ENCODE data around the gene ARHGAP26.

The ARHGAP26 gene

DNA sequence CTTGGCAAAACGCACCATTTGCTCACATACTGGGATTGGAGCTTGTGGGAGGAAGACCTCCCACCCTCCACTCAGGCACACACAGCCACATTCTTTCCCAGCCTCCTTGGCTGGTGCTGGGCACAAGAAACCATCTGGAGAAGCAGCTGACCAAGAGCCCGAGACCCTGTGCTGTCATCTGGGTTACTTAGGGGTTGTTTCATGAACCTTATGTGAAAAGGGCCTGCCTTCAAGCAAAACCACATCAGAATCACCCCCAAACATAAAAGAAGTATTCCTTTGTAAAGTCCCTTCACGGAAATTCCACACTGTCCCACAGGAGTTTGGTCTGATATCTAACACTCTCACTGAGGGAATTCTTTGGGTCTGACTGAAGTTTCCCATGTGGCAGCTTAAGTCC is 461.2 kb downstream of the ARHGAP26 start:
- Histone ChIP-seq H3K4me1 (ENCODE audit: control insufficient read depth, insufficient read depth, low read depth, low read length) (peaks cover 17% of the 10 kb centered on the region), H2BK12ac (ENCODE audit: low read length in 2 of 2) (peak overlapping the region; percentile 11 to 90), H2AFZ (ENCODE audit: low read depth, low read length) (no peak overlapping the region), H2AK5ac (ENCODE audit: low read length, severe bottlenecking) (no peak overlapping the region), H3K18ac (ENCODE audit: low read depth in 1 of 2, low read length in 2 of 2) (no peak overlapping the region), H3K36me3 (ENCODE audit: control insufficient read depth in 1 of 2, insufficient read depth in 2 of 2, low read depth in 1 of 2, low read length in 2 of 2) (no peaks in the 10 kb centered on the region), H3K27ac (ENCODE audit: low read length, poor library complexity, severe bottlenecking) (no peak overlapping the region), H2BK120ac (ENCODE audit: low read depth, low read length) (no peak overlapping the region), H3K4ac (ENCODE audit: low read depth in 1 of 2, low read length in 2 of 2) (no peak overlapping the region), H2BK15ac (ENCODE audit: low read depth, poor library complexity, severe bottlenecking) (no peak overlapping the region), H3K27me3 (ENCODE audit: control insufficient read depth in 1 of 2, insufficient read depth in 1 of 2, low read length in 2 of 2) (no peaks in the 10 kb centered on the region), H3K4me3 (ENCODE audit: insufficient read depth in 1 of 2, low read depth in 1 of 2, low read length in 2 of 2) (no peak overlapping the region), H4K91ac (ENCODE audit: low read length) (no peak overlapping the region), H2BK5ac (ENCODE audit: low read depth, low read length, poor library complexity, severe bottlenecking) (no peak overlapping the region), H3K23ac (ENCODE audit: low read length in 2 of 2) (no peak overlapping the region), H3K4me2 (ENCODE audit: low read length, poor library complexity, severe bottlenecking) (no peak overlapping the region), H4K8ac (ENCODE audit: low read length) (no peak overlapping the region), H3K9ac (ENCODE audit: low read length) (no peak overlapping the region), H3K14ac (ENCODE audit: low read length in 2 of 2) (no peak overlapping the region), H3K9me3 (ENCODE audit: control insufficient read depth, low read length) (no peaks in the 10 kb centered on the region), H3K79me1 (replicated peaks; ENCODE audit: low read length, poor library complexity, severe bottlenecking) (no peaks in the 10 kb centered on the region)
- DNase-seq = no peak
- WGBS = 70% methylated on average over 3 of the region's 3 CpGs

- Histone ChIP-seq H3K36me3 (ENCODE audit: control insufficient read depth in 1 of 2, insufficient read depth in 2 of 2, low read depth in 1 of 2, low read length in 2 of 2) (no peaks in the 10 kb centered on the region), H3K4ac (ENCODE audit: low read depth in 1 of 2, low read length in 2 of 2) (no peak overlapping the region), H3K23ac (ENCODE audit: low read length in 2 of 2) (no peak overlapping the region), H3K4me2 (ENCODE audit: low read length, poor library complexity, severe bottlenecking) (no peak overlapping the region), H4K8ac (ENCODE audit: low read length) (no peak overlapping the region), H3K79me1 (replicated peaks; ENCODE audit: low read length, poor library complexity, severe bottlenecking) (no peaks in the 10 kb centered on the region), H3K9ac (ENCODE audit: low read length) (no peak overlapping the region), H2BK5ac (ENCODE audit: low read depth, low read length, poor library complexity, severe bottlenecking) (no peak overlapping the region), H3K18ac (ENCODE audit: low read depth in 1 of 2, low read length in 2 of 2) (no peak overlapping the region), H3K14ac (ENCODE audit: low read length in 2 of 2) (no peak overlapping the region), H3K4me3 (ENCODE audit: insufficient read depth in 1 of 2, low read depth in 1 of 2, low read length in 2 of 2) (no peak overlapping the region), H3K27ac (ENCODE audit: low read length, poor library complexity, severe bottlenecking) (no peak overlapping the region), H2AK5ac (ENCODE audit: low read length, severe bottlenecking) (no peak overlapping the region), H4K91ac (ENCODE audit: low read length) (no peak overlapping the region), H2BK15ac (ENCODE audit: low read depth, poor library complexity, severe bottlenecking) (no peak overlapping the region), H3K9me3 (ENCODE audit: control insufficient read depth, low read length) (no peaks in the 10 kb centered on the region), H2AFZ (ENCODE audit: low read depth, low read length) (no peak overlapping the region), H2BK120ac (ENCODE audit: low read depth, low read length) (no peak overlapping the region), H3K27me3 (ENCODE audit: control insufficient read depth in 1 of 2, insufficient read depth in 1 of 2, low read length in 2 of 2) (no peaks in the 10 kb centered on the region), H2BK12ac (ENCODE audit: low read length in 2 of 2) (peak overlapping the region; percentile 2 to 61), H3K4me1 (ENCODE audit: control insufficient read depth, insufficient read depth, low read depth, low read length) (peaks cover 17% of the 10 kb centered on the region)
- WGBS = 97% methylated on average over 3 of the region's 7 CpGs
- no peak for DNase-seq
These were observed 462.0 kb downstream of the ARHGAP26 start for GRCh38 chr5:143231973-143232812.

GRCh38 chr5:143233031-143233430 is 462.9 kb downstream of the ARHGAP26 start:
- Histone ChIP-seq H3K36me3 (ENCODE audit: control insufficient read depth in 1 of 2, insufficient read depth in 2 of 2, low read depth in 1 of 2, low read length in 2 of 2) (no peaks in the 10 kb centered on the region), H2AFZ (ENCODE audit: low read depth, low read length) (no peak overlapping the region), H2BK5ac (ENCODE audit: low read depth, low read length, poor library complexity, severe bottlenecking) (no peak overlapping the region), H3K79me1 (replicated peaks; ENCODE audit: low read length, poor library complexity, severe bottlenecking) (no peaks in the 10 kb centered on the region), H3K9ac (ENCODE audit: low read length) (no peak overlapping the region), H2AK5ac (ENCODE audit: low read length, severe bottlenecking) (no peak overlapping the region), H2BK15ac (ENCODE audit: low read depth, poor library complexity, severe bottlenecking) (no peak overlapping the region), H3K23ac (ENCODE audit: low read length in 2 of 2) (no peak overlapping the region), H4K91ac (ENCODE audit: low read length) (no peak overlapping the region), H3K4me2 (ENCODE audit: low read length, poor library complexity, severe bottlenecking) (no peak overlapping the region), H3K4me1 (ENCODE audit: control insufficient read depth, insufficient read depth, low read depth, low read length) (peaks cover 17% of the 10 kb centered on the region), H3K4me3 (ENCODE audit: insufficient read depth in 1 of 2, low read depth in 1 of 2, low read length in 2 of 2) (no peak overlapping the region), H2BK12ac (ENCODE audit: low read length in 2 of 2) (peak overlapping the region in 1 of 2 experiments; percentile 76), H3K27me3 (ENCODE audit: control insufficient read depth in 1 of 2, insufficient read depth in 1 of 2, low read length in 2 of 2) (no peaks in the 10 kb centered on the region), H4K8ac (ENCODE audit: low read length) (no peak overlapping the region), H3K14ac (ENCODE audit: low read length in 2 of 2) (peak overlapping the region in 1 of 2 experiments; percentile 45), H3K18ac (ENCODE audit: low read depth in 1 of 2, low read length in 2 of 2) (no peak overlapping the region), H3K27ac (ENCODE audit: low read length, poor library complexity, severe bottlenecking) (no peak overlapping the region), H3K4ac (ENCODE audit: low read depth in 1 of 2, low read length in 2 of 2) (no peak overlapping the region), H3K9me3 (ENCODE audit: control insufficient read depth, low read length) (no peaks in the 10 kb centered on the region), H2BK120ac (ENCODE audit: low read depth, low read length) (no peak overlapping the region)
- WGBS = 98% methylated on average over 2 of the region's 2 CpGs
- DNase-seq = no peak

DNA sequence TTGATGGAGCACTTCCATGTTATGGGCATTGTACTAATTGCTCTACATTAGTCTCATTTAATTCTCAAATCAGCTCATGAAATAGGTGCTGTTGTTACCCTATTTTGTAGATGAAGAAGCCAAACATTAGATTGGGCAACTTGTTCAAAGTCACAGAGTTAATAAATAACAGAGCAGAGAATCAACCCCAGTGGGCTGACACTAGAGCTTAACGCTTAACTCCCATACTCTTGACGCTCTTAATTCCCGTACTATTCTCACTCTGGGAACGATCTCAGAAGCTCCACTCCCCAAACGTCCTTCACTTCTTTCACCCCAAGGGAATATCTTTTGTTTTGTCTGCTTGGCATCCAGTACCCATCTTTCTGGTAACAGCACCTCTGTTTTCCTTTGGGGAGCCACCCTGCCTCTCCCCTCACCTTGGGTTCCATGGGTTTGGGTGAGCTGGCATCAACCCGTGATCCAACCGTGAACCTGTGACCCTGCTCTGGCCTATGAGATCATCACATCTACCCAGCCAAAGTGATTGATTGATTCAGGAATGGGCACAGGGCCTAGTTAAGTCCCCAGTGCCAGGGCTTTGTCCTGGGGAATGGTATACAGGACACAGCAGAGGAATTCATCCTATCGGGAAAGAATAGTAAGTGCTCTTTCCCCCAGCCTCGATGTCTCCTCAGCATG is 464.1 kb downstream of the ARHGAP26 start:
- Histone ChIP-seq H2BK15ac (ENCODE audit: low read depth, poor library complexity, severe bottlenecking) (no peak overlapping the region), H2AFZ (ENCODE audit: low read depth, low read length) (no peak overlapping the region), H3K9me3 (ENCODE audit: control insufficient read depth, low read length) (no peaks in the 10 kb centered on the region), H3K27ac (ENCODE audit: low read length, poor library complexity, severe bottlenecking) (no peak overlapping the region), H3K4me3 (ENCODE audit: insufficient read depth in 1 of 2, low read depth in 1 of 2, low read length in 2 of 2) (no peak overlapping the region), H3K27me3 (ENCODE audit: control insufficient read depth in 1 of 2, insufficient read depth in 1 of 2, low read length in 2 of 2) (no peaks in the 10 kb centered on the region), H3K79me1 (replicated peaks; ENCODE audit: low read length, poor library complexity, severe bottlenecking) (no peaks in the 10 kb centered on the region), H2BK120ac (ENCODE audit: low read depth, low read length) (no peak overlapping the region), H2BK12ac (ENCODE audit: low read length in 2 of 2) (no peak overlapping the region), H3K4me1 (ENCODE audit: control insufficient read depth, insufficient read depth, low read depth, low read length) (peaks cover 17% of the 10 kb centered on the region), H3K23ac (ENCODE audit: low read length in 2 of 2) (no peak overlapping the region), H3K18ac (ENCODE audit: low read depth in 1 of 2, low read length in 2 of 2) (peak overlapping the region in 1 of 2 experiments; percentile 41), H2AK5ac (ENCODE audit: low read length, severe bottlenecking) (peak overlapping the region; percentile 61), H2BK5ac (ENCODE audit: low read depth, low read length, poor library complexity, severe bottlenecking) (no peak overlapping the region), H4K8ac (ENCODE audit: low read length) (peak overlapping the region; percentile 32), H4K91ac (ENCODE audit: low read length) (no peak overlapping the region), H3K4ac (ENCODE audit: low read depth in 1 of 2, low read length in 2 of 2) (no peak overlapping the region), H3K9ac (ENCODE audit: low read length) (peak overlapping the region; percentile 67), H3K14ac (ENCODE audit: low read length in 2 of 2) (no peak overlapping the region), H3K36me3 (ENCODE audit: control insufficient read depth in 1 of 2, insufficient read depth in 2 of 2, low read depth in 1 of 2, low read length in 2 of 2) (no peaks in the 10 kb centered on the region), H3K4me2 (ENCODE audit: low read length, poor library complexity, severe bottlenecking) (no peak overlapping the region)
- no peak for DNase-seq
- WGBS = 93% methylated on average over 5 of the region's 9 CpGs
